Left renal cortex interstitium (tissue), 4 donors: ENCODE measurements around the gene TIMM22. TPM values are rescaled to one million over a fixed set of nuclear protein-coding genes. Genes with fewer than 3 reads are reported as not detected.
"Not testable (repeated sequence)": the region's sequence is repeated elsewhere in the genome, so short reads cannot be mapped to it uniquely, and the experiment has no call there.

Experiments used
- DNase-seq, 4 donors: peaks; one replicate each; pipeline ENCODE4 v3.0.0-alpha.2; 2013; ENCODE audit warnings: low read depth in 4 of 4, low spot score in 2 of 4, missing footprints in 1 of 4
- polyA plus RNA-seq, 4 donors: library from polyadenylated mRNA; unstranded; fragments of 120-200 nt; gene quantifications; one replicate each; pipeline ENCODE4 v1.2.1, GENCODE V29; 2013; ENCODE audit not compliant: insufficient read length in 4 of 4

TIMM22 gene
- polyA plus RNA-seq: 10 to 100 TPM; 13.8 to 16.0 (median 14.9) TPM

DNA sequence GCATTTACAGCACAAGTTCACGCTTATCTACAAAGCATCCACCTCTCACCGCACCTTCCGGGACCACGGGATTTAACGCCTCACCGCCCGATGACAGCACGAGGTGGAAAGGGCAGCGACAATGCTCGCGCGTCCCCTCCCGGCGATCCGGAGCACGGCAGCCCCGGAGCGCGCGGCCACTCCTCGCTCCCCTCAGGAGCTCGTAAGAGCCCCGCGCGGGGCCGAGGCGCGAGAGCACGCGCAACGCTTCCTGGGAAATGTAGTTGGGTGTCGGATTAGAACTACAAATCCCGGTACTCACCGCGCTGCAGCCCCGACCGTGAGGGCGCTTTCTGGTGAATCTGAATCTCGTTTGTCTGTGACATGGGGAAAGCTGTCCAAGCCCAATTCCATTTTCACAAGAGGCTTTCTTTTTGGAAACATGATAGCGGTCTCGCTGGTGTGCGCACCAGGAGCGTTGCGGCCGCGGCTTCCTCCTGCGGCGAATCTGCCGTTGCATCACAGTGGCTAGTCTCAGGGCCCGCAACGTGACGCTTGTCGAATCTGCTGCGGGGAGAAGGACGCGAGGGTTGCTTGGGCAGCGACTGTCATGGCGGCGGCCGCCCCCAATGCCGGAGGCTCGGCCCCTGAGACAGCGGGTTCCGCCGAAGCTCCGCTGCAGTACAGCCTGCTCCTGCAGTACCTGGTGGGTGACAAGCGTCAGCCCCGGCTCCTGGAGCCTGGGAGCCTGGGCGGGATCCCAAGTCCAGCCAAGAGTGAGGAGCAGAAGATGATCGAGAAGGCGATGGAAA is at the start of gene TIMM22:
Gene TIMM22, plus strand, starts transcription at position 576 of the 791 bp plus-strand sequence. Its CDS starts 14 bp downstream, at position 590.
- peak; percentile 95 to 100 (median 97) for DNase-seq

DNA sequence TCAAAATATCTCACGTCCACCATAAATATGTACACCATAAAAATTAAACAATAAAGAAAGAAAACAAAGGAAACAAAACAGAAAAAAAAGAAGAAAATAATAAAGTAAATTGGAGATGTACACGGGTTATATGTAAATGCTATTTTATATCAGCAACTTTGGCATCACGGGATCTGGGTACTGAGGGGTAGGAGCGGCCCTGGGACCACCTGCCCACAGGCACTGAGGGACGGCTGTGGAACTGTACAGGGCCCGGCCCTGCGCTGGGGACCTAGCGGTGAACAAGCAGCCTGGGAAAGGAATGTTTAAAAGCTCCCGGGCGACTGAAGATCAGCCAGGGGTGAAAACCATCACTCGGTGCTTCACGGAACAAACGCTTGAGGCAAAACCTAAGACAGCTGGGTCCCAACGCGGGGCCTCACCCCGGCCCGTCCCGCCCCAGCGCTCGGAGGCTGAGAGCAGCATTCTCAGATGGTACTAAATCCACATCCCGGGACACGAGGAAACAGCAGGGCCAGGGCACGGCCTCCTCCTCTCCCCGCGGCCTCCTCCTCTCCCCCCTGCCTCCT is 48.6 kb upstream of the TIMM22 start:
- no peak for DNase-seq

DNA sequence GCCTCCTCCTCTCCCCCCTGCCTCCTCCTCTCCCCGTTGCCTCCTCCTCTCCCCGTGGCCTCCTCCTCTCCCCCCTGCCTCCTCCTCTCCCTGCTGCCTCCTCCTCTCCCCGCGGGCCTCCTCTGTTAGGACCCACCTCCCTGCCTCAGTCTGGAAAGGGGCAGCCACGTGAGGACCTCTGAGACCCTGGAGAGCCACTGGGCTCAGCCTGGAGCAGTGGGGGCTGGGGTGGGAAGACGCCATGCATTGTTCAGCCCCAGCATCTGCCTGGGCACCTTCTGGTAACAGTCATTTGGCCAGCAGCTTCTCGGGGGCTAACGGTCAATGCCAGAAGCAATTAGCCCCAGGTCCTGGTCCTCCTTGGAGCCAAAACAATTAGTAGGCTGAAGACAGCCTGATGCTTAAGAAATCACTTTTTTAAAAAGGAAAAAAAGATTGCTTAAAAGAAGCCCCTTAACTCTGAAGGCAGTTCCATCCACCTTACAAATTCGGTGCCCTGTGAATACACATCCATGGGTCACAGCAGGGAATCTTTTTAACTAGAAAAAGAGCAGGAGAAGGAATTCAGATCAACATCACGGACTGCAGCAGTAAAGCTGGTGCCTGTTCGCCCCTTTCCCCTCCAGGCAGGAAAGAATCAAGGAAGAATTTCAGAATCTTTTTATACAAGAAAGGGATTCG is 47.2 kb upstream of the TIMM22 start:
- DNase-seq: no peak

DNA sequence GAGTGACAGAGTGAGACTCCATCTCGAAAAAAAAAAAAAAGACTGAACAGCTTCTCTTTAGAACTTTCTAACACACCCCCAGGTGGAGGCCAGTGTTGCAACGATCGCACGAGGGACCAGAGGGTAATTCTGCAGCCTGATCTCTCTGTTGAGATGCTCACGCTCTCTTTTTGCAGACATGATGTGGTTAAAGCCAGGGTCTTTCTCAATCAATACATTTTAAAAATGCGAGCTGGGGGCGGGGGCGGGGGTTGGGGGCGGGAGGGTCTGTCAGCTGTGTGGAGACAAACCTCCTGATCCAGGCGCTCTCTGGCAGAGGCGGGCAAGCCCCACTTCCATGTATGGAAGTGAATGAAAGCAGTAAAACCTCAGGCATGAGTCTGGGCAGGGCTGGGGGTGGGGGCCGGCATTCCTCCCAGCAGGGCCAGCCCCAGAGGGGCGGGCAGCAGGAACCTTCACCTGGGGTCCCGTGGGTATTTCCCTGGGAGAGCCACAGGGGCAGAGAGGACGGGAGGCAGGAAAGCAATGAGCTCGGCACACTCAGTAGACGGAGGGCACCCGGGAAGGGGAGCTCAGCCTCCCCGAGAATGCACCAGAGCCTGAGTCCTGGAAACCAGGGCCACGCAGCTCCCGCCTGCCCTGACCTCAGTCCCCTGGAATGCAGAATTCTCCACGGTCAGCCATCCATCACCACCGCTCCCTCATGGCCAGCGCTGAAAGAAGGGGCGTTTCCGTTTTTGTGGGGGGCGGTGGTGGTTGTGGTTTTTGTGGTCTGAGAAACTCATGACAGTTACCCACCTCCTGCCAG is 45.4 kb upstream of the TIMM22 start:
- peak in 1 of 4 donors; percentile 63 for DNase-seq

DNA sequence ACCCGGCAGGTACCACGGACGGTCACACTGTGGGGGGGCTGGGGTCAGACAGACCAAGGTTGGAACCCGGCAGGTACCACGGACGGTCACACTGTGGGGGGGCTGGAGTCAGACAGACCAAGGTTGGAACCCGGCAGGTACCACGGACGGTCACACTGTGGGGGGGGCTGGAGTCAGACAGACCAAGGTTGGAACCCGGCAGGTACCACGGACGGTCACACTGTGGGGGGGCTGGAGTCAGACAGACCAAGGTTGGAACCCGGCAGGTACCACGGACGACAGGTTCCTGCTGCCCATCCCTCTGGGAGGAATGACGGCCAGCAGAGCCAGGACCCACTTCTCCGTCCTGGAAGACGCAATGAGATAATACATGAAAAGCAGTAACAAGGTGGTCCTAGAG is 44.3 kb upstream of the TIMM22 start:
- not testable (repeated sequence) for DNase-seq

DNA sequence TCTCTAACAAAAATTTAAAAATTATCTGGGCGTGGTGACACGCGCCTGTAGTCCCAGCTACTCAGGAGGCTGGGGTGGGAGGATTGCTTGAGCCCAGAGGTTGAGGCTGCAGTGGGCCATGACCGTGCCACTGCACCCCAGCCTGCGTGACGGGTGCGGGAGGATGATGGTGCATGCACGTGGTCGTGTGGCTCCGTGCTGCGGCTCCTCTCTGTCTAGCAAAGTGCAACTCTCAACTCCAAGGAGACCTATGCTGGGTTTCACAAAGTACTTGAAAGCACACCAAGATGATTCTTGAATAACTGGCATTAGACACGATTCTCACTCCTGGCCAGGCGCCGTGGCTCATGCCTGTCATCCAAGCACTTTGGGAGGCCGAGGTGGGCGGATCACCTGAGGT is 43.2 kb upstream of the TIMM22 start:
- DNase-seq: no peak

DNA sequence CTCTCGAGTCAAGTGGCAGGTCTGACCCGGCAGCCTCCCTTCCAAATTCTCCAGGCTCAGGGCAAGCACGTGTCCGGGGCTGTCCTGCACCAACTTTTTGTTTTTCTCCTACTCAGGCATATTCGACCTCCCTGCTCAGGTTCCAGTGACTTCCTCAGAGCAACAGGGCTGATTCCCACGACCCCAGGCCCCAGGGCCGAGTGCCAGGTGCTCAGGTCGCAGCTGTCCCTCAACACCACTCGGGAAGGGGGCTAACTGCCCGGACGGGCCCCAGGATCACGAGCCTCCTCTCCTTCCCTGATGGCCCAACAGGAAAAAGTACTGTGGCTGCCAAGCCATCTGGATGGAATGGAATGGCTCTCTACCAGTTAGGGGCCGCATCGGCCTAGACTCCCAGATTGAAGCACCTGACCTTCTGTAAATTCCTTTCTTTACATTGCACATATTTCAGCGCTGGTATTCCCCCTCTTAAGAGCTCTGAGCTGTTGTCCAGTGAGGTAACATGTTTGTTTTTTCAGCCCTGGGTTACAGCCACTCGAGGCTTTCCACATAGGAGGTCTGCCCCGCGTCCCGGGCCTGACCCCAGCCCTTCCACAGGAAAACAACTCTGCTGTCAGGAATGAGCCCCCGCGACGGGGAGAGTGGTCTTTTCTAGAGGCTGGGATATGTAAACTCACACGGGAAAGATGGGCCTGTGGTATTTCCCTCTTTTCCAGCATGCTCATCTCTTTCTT is 42.3 kb upstream of the TIMM22 start:
- no peak for DNase-seq

DNA sequence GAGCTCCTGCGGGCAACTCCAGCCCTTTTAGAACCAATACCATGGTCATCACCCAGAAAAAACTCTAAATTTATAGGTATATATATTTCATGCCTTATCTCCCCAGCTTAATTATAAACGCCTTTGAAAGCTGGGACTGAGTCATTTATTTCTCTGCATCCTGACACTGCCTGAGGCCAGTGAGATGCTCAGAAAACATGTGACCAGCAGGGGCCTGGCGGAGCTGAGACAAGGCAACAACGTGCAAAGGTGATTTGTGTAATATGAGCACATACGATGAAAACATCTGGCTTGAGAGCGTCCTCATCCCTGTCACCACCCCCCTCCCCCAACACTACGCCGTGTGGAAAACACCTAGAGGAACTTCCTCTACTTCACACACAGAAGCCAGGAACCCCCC is 40.0 kb upstream of the TIMM22 start:
- DNase-seq: no peak

DNA sequence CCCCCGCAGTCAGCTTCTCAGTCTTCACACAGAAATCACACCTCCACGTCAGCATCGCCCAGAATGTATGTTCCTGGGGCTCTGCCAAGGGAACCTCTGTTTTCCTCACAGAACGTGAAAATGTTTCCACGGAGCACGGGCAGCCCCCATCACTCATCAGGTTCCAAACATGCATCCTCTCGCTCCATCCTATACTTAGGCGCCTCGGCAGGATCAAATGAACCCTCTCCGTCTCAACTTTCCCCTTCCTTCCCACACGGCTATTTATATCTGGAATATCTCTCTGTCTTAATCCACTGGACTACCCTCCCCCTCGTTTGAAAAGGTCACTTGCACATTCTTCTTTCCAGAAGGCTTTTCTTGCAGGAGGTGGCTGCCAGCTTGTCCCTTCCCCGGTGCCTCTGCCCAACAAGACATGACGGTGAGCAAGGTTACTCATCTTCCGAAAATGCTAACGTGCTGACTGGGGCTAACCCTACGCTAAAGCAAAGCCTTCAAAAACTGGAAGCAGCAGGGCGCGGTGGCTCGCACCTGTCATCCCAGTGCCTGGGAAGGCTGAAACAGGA is 39.0 kb upstream of the TIMM22 start:
- no peak for DNase-seq

DNA sequence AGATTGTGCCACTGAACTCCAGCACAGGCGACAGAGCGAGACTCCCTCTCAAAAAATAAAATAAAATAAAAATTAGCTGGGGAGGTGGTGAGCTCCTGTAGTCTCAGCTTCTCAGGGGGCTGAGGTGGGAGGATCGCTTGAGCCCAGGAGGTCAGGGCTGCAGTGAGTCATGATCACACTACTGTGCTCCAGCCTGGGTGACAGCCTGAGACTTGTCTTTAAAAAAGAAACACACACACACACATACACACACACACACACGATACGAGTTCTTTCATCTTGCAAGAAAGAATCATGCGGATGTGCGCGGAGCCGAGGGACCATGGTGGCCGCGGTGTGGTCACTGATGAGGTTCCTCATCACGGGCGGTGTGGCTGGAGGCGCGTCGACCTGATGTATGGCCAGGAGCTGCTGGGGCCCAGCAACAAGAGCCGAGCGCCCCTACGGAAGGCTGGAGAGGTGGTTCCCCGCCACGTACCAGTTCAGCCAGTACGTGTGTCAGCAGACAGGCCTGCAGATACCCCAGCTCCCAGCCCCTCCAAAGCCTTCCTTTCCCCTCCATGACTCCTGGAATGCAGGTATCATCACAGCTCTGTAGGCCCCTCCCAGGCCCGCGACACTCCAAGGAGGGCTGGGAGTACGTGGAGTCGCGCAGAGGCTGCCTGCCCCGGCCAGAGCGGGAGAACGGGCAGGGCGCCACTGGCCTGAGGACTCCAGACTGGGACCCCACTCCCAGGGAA is 38.0 kb upstream of the TIMM22 start:
- no peak for DNase-seq

DNA sequence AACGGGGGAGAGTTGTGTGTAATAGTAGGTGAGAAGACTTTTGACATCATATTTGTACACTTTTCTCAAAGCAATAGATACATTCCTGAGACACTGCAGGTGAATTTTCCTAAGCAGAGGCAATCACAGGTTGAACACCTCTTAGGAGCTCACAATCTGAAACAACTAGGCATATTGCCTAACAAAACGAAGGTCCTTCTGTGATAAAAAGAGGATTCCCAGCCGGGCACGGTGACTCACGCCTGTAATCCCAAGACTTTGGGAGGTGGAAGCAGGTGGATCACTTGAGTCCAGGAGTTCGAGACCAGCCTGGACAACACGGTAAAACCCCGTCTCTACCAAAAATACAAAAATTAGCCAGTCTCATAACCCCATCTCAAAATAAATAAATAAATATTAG is 34.8 kb upstream of the TIMM22 start:
- no peak for DNase-seq

DNA sequence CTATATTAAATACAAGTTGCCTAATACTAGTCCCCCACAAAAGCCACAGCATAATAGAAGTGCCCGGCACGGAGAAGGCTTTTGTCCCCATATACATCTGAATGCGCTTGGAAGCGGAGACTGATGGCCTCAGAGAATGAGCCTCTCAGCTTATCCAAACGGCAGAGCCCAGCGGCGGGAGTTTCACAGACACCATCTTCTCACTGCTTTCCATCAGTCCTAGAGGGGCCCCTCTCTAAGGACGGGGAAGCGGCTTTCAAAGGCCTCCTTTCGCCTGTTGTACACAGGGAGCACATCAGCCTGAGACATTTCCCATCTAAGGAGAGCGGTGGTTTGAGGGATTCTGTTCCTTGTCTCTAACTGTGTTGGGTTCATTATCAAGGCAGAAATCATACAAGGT is 34.3 kb upstream of the TIMM22 start:
- DNase-seq: no peak

DNA sequence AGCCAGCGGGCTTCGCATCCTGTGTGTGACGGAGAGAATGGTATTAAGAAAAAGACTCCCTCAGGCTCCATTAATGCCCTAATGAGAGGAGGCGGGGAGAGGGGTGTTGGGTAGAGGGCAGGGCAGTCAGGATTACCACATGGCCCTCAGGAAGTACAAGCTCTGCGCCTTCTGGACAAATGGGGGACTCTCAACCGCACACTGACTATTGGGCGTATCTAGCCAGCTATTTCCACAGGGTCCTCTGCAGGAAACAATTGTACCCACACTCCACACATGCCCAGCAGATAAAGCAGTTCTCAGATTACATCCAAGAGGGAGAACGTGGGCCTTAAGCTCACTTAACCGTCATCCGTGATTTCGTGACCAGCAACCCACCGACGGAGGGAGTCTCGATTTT is 32.1 kb upstream of the TIMM22 start:
- no peak for DNase-seq

DNA sequence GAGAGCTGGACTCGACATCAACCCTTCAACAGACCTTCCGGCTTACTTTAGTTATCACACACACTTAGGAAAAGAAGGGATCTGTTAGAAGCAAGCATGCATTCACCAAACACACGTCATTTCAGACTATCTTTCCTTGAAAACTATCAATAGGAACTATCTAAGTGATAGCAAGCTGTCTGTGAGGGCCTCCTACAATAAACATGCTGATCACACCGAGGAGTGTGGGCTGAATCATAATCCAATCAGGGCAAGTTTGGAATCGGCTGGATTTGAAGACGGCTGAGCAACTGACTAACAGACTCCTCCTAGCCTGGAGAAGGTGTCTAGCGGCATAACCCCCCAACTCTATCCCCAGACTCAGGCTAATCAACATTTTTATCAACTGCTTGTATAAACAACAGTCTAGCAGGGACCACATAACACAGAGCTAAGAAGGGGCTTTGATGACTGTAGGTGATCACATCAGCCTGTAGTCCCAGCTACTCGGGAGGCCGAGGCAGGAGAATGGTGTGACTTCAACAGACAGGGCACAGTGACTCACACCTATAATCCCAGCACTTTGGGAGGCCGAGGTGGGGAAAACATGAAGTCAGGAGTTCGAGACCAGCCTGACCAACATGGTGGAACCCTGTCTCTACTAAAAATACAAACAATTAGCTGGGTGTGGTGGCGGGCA is 31.5 kb upstream of the TIMM22 start:
- DNase-seq: no peak

DNA sequence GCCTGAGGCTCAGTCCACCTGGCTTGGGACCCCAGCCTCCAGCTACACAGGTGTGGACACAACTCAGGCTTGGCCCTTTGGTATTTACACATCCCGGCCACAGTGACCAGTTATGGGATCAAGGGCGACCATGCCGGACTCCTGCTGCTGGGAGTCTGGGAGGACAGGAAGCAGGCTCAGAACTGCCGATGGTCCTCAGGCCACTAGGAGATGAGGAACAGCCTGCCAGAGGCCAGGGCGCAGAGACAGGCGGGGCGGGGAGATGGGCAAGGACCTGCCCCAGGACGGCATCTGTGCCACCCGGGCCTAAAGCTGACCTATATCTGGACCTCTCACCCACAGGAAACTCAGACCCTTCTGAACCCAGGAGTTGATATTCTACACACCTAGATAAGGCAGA is 29.8 kb upstream of the TIMM22 start:
- no peak for DNase-seq

DNA sequence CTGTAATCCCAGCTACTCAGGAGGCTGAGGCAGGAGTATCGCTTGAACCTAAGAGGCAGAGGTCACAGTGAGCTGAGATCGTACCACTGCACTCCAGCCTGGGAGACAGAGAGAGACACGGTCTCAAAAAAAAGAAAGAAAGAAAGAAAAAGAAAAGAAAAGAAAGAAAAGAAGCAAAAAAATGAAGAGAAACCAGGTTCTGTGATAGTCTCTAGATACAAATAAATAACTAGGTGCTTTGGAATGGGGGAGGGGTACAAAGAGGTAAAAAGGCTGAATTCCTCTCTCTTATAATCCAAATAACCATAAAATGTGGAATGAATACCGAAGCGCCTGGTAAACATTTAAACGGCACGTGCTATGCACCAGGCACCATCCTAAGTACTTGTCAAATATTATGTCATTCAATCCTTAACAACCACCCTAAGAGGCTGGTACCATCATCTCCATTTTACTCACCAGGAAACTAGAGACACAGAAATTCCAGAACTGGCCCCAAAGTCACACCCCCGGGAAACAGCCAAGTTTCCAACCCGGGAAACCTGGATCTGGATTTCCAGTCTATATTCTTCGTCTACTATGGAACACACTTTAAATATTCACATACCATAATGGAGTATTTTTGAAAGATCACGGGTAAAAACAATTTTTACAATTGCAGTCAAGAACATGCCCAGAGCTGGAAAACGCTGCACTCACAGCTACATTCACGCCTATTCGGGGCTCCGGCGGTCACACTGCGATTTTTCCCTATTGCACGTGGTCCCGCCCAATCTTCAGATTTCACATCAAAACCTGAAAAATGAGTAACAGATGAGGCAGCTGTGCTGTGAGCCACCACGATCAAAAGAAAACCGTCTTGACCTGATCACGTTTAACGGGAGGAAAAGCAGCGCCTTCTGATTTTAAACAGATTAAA is 27.9 kb upstream of the TIMM22 start:
- DNase-seq: no peak

DNA sequence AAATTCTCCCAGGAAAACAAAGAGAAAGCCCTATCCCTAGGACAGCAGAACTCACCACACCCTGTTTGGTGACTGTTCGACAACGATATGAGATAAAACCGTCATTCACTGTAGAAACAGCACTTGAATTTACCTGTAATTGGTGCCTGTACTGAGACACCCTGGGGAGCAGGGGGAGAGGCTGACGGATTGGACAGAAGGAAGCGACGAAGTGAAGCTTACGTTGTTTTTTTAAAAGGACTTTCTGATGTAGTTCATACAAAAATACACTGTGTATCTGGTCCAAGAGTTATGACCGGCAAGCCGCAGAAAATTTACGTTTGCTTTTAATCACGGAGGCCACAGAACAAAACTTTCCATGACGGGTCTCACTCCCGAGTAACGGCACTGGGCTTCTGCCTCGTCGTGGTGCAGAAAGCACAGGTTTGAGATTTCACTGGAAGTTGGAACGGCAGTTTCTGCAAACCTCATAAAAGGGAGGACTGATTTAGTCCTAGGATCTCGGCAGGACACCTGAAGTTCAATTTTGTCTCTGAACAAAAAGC is 27.0 kb upstream of the TIMM22 start:
- DNase-seq: no peak
